Glutamatergic neuron (in vitro differentiated cells): Measurements from ENCODE around the gene SLC26A11. TPM values are rescaled to one million over a fixed set of nuclear protein-coding genes. Genes with fewer than 3 reads are reported as not detected.

Experiments used
- DNase-seq: peaks from one replicate; pipeline ENCODE4 v3.0.0; 2022
- H3K27ac Mint-ChIP-seq: one replicate; pipeline ENCODE4 v1.8.0; 2020; ENCODE audit warnings: mild to moderate bottlenecking, mixed read lengths, inconsistent platforms; ENCODE audit not compliant: unreplicated experiment
- H3K27me3 Mint-ChIP-seq: one replicate; pipeline ENCODE4 v1.8.0; 2020; ENCODE audit warnings: mild to moderate bottlenecking, moderate library complexity, mixed read lengths, inconsistent platforms; ENCODE audit not compliant: unreplicated experiment
- H3K36me3 Mint-ChIP-seq: one replicate; pipeline ENCODE4 v1.8.0; 2020; ENCODE audit warnings: mild to moderate bottlenecking, mixed read lengths, inconsistent platforms; ENCODE audit not compliant: unreplicated experiment
- H3K4me1 Mint-ChIP-seq: one replicate; pipeline ENCODE4 v1.8.0; 2020; ENCODE audit warnings: mild to moderate bottlenecking, low read depth, mixed read lengths, inconsistent platforms; ENCODE audit not compliant: unreplicated experiment
- H3K4me3 Mint-ChIP-seq: one replicate; pipeline ENCODE4 v1.8.0; 2020; ENCODE audit warnings: mild to moderate bottlenecking, mixed read lengths, inconsistent platforms; ENCODE audit not compliant: unreplicated experiment
- H3K9me3 Mint-ChIP-seq: one replicate; pipeline ENCODE4 v1.8.0; 2020; ENCODE audit warnings: mild to moderate bottlenecking, moderate library complexity, mixed read lengths, inconsistent platforms; ENCODE audit not compliant: unreplicated experiment
- total RNA-seq: library from RNA; stranded (reverse); fragmentation: NEBNext Ultra II Directional; extraction: Animal tissue kit (Norgen Biotek cat#: 25700); gene quantifications from one replicate; pipeline ENCODE4 v1.2.1, GENCODE V29; 2021; ENCODE audit not compliant: unreplicated experiment
- TF ChIP-seq, protein P1 (sequence below): fragments of 200-600 bp; sonication (generic); IDR thresholded peaks from one replicate; pipeline ENCODE4 v1.5.0; 2021; ENCODE audit not compliant: partially characterized antibody, unreplicated experiment

Gene SLC26A11
- total RNA-seq, 1 donor from 2014 or later, result 15.9 TPM

DNA sequence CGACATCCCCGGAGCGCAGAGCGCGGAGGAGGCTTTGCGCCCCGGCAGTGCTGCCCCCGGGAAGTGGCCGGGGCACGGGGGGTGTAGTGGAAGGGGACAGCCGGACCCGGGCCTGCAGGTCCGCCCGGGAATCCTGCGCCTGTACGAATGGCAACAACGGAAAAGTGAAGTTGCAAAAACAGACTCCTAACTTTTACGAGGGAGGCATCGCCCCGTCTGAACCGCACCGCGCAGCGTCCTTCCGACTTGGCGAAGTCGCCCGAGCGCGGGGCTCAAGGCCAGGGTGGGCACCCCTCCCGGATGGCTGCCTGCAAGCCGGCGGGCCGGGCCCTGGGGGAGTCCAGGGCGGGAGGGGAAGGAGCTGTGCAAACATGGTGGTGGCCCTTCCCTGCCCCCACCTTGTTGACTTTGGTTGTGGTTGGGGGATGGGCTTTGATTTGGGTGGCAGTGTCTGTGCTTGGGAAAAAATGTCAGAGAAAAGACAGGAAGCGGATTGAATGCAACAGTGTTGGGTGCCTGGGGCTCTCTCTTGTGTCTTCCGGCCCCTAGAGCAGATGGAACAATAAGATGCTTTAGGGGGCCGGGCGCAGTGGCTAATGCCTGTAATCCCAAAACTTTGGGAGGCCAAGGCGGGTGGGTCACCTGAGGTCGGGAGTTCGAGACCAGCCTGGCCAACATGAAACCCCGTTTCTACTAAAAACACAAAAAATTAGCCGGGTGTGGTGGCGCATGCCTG lies 41.1 kb downstream of the SLC26A11 start:
- peak; percentile 55 for DNase-seq
- H3K36me3 Mint-ChIP-seq, result no peaks in the 10 kb centered on the region
- peaks cover 21% of the 10 kb centered on the region for H3K9me3 Mint-ChIP-seq
- H3K27ac Mint-ChIP-seq, result peak overlapping the region; percentile 76
- peaks cover 4% of the 10 kb centered on the region for H3K27me3 Mint-ChIP-seq
- peaks cover 32% of the 10 kb centered on the region for H3K4me1 Mint-ChIP-seq
- TF ChIP-seq, protein P1, sequence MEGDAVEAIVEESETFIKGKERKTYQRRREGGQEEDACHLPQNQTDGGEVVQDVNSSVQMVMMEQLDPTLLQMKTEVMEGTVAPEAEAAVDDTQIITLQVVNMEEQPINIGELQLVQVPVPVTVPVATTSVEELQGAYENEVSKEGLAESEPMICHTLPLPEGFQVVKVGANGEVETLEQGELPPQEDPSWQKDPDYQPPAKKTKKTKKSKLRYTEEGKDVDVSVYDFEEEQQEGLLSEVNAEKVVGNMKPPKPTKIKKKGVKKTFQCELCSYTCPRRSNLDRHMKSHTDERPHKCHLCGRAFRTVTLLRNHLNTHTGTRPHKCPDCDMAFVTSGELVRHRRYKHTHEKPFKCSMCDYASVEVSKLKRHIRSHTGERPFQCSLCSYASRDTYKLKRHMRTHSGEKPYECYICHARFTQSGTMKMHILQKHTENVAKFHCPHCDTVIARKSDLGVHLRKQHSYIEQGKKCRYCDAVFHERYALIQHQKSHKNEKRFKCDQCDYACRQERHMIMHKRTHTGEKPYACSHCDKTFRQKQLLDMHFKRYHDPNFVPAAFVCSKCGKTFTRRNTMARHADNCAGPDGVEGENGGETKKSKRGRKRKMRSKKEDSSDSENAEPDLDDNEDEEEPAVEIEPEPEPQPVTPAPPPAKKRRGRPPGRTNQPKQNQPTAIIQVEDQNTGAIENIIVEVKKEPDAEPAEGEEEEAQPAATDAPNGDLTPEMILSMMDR, result no peak
- peak overlapping the region; percentile 81 for H3K4me3 Mint-ChIP-seq

DNA sequence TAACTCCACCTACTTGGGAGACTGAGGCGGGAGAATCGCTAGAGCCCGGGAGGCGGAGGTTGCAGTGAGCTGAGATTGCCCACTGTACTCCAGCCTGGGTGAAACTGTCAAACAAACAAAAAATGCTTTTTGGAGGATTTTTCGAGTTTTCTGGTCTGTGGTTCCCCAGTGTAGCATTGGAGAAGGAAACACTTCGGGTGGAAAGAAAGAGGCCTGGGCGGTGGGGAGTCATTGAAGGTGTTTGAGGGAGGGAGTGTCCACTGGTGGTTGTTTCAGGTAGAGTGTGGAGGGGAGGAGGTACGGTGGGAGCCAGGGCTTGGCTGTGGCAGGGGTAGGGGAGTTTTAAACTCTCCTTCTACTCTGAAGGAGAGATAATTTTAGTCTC lies 41.7 kb downstream of the SLC26A11 start:
- Mint-ChIP-seq H3K4me3 (peak overlapping the region; percentile 81), H3K4me1 (peaks cover 32% of the 10 kb centered on the region), H3K27me3 (peaks cover 4% of the 10 kb centered on the region), H3K27ac (peak overlapping the region; percentile 76), H3K36me3 (no peaks in the 10 kb centered on the region), H3K9me3 (peaks cover 20% of the 10 kb centered on the region)
- TF ChIP-seq, protein P1, result no peak
- DNase-seq, result no peak

- peaks cover 20% of the 10 kb centered on the region for H3K9me3 Mint-ChIP-seq
- peaks cover 31% of the 10 kb centered on the region for H3K4me1 Mint-ChIP-seq
- H3K27me3 Mint-ChIP-seq, result peaks cover 4% of the 10 kb centered on the region
- peak overlapping the region; percentile 76 for H3K27ac Mint-ChIP-seq
- TF ChIP-seq, protein P1, result no peak
- H3K4me3 Mint-ChIP-seq, result peak overlapping the region; percentile 81
- H3K36me3 Mint-ChIP-seq, result no peaks in the 10 kb centered on the region
- no peak for DNase-seq
Observed at GRCh38 chr17:80262291-80262690, 42.1 kb downstream of the SLC26A11 start.

GRCh38 chr17:80262775-80263244 lies 42.6 kb downstream of the SLC26A11 start:
- DNase-seq, result no peak
- Mint-ChIP-seq H3K36me3 (no peaks in the 10 kb centered on the region), H3K4me1 (peaks cover 26% of the 10 kb centered on the region), H3K4me3 (no peak overlapping the region), H3K9me3 (peaks cover 18% of the 10 kb centered on the region), H3K27me3 (peaks cover 4% of the 10 kb centered on the region), H3K27ac (no peak overlapping the region)
- TF ChIP-seq, protein P1, result no peak
